ENCODE data around the gene EWSR1.
"Not testable (repeated sequence)": the region's sequence is repeated elsewhere in the genome, so short reads cannot be mapped to it uniquely, and the experiment has no call there.

The EWSR1 gene, protein sequence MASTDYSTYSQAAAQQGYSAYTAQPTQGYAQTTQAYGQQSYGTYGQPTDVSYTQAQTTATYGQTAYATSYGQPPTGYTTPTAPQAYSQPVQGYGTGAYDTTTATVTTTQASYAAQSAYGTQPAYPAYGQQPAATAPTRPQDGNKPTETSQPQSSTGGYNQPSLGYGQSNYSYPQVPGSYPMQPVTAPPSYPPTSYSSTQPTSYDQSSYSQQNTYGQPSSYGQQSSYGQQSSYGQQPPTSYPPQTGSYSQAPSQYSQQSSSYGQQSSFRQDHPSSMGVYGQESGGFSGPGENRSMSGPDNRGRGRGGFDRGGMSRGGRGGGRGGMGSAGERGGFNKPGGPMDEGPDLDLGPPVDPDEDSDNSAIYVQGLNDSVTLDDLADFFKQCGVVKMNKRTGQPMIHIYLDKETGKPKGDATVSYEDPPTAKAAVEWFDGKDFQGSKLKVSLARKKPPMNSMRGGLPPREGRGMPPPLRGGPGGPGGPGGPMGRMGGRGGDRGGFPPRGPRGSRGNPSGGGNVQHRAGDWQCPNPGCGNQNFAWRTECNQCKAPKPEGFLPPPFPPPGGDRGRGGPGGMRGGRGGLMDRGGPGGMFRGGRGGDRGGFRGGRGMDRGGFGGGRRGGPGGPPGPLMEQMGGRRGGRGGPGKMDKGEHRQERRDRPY

DNA sequence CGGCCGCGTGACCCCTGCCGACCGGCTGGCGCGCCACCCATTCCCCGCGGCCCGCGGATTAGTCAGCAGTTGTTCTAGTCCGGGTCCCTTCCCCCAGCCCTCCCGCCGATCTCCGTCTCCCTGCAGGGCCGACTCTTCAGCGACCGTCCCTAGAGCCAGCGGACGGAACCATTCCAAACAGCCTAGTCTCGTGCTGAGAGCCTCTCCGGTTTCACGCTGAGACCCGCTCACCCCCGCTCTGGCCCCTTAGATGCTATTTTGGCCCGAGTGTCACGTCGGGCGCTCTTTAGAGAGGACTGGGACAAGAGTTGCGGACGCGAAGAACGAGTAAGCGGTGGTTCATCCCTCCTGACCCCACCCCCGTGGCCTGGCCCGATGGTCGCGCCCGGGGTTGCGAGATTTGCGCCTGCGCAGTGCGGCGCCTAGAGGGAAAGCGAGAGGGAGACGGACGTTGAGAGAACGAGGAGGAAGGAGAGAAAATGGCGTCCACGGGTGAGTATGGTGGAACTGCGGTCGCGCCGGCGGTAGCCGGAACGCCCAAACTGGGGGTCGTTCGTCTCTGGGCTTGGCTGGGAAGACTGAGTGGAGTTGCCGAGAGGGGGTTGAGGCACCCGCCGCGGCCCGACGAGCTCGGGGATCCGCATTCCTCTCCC is at the start of gene EWSR1, which contains the start of gene RHBDD3:
Gene EWSR1 (plus strand): TSS at position 411 of the 653 bp plus-strand sequence. CDS start 69 bp downstream, at position 480.
Gene RHBDD3 (minus strand): TSS at position 124 of the 653 bp plus-strand sequence. CDS start 2,355 bp downstream, outside the sequence.
- peak; percentile 95 for DNase-seq

- no peak for DNase-seq
These were observed 49.2 kb upstream of the EWSR1 start for GRCh38 chr22:29218758-29219408.

- DNase-seq = not testable (repeated sequence)
These were observed 48.7 kb upstream of the EWSR1 start for GRCh38 chr22:29219409-29219782.

DNA sequence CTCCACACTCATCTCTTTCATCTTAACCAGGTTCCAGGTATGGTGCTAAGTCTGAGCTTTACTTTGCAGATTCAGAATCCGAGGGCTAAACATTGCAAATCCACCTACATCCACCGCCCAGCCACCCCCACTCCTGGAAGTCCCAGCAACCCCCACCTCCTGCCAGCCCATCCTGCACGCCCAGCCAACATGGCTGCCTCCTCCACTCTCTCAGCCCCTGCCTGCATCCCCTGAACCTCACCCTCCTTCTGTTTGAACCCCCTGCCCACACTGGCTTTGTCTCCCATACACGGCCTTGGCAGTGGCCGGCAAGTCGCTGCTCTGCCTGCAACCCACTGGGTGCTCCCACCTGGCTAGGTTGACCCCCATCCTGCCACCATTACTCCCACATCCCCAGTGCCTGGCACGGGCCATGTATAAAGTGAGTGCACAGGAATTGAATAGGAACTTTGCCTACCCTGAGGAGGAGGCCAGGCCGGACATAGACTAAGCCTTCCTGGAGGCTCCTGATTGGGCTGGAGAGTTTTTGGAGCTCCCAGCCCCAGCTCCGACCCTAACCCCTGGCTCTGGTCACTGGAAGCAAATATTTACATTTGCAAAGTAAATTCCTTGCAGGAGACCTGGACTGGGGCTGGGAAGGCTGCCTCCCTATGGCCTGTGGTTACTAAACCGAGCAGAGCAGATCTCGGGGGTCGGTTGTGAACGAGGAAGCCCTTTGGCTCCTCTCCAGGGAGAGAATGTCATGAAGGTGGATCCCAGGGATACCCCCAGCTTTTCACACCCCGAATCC is 48.0 kb upstream of the EWSR1 start:
- DNase-seq = no peak

DNA sequence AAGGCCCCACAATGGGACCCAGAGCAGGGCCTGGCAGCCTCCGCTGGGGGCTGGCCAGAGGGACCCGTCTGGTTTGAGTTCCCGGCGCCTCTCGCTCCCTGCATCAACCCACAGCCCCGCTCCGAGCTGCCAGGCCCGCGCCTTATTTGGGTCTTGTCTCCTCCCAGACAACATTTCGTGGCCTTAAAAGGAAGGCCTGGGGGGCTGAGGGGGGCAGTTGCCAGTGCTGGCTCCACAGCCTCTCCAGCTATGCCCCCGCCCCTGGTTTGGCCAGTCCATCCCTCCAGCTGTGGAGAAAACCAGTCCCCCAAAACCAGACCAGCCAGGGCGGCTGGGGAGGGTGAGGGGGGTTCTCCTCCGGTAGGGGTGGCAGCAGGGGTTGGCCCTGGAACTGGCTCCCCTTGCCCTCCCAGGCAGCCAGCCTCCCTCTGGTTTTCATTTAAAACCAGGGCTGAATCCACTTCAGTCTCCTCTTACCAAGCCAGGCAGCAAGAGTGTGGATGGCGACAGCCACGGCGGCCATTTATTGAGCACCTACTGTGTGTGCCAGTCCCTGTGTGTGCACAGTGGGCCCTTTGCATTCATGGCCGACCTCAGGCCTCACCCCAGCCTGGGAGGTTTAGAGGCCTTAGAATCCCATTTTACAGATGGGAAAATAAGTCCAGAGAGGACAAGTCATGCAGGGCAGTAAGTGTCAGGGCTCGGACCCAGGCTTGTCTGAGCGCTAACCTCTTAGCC is 43.8 kb upstream of the EWSR1 start:
- no peak for DNase-seq

- no peak for DNase-seq
These were observed 43.1 kb upstream of the EWSR1 start for GRCh38 chr22:29224859-29225410.

DNA sequence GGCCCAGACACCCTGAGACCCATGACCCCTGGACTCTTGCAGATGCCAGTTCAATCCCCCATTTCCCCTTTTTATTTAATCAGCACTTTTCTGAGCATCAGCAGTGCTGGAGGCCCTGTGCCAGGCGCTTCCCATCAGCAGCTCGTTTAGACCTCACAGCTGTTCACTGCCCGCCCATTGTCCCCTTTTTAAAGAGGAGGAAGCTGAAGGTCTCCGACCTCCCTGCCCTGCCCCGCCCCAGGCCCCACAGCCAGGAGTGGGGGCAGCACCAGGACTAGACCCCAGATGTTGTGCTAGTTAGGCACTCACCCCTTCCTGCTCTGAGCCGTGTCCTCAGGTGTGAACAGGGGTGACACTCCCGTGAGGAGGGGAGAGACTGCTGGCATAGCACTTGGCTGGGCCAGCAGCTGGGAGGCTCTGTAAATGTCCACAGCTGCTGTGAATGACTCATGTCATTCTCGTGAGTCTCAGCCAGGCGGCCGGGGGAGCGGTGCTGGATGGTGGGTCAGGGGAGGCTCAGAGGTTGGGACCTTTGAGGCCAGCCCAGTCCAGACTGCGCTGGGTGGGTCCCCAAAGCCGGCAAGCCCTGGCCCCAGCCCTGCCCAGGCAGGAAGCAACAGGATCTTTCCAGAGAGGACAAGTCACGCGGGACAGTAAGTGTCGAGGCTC is 42.5 kb upstream of the EWSR1 start:
- DNase-seq = no peak

DNA sequence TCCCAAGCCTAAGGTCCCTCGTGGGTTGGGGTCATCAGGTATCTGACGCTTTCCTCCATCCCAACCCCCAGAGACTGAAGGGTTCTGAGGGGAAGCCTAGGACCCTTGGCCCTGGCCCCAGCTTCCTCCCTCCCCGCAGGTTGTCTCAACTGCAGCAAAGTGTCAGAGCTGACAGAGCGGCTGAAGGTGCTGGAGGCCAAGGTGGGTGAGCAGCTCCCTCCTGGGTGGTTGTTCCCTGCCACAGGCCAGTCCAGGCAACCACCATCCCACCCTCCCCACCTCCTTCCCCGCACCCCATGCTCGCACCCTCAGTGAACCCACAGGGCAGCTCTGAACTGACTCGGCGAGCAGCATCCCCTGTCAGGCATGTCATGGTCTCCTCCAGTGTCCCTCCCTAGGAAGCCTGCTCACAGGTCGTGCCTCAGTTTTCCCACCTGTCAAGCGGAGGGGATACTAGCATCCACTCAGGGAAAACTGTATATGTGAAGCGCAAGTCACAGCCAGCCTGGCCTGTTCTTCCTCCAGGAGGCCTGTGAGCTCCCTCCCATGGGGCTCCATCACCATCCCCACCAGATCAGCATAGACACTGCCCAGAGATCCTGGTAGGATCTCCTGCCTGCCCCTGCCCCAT is 41.6 kb upstream of the EWSR1 start:
- DNase-seq = no peak

DNA sequence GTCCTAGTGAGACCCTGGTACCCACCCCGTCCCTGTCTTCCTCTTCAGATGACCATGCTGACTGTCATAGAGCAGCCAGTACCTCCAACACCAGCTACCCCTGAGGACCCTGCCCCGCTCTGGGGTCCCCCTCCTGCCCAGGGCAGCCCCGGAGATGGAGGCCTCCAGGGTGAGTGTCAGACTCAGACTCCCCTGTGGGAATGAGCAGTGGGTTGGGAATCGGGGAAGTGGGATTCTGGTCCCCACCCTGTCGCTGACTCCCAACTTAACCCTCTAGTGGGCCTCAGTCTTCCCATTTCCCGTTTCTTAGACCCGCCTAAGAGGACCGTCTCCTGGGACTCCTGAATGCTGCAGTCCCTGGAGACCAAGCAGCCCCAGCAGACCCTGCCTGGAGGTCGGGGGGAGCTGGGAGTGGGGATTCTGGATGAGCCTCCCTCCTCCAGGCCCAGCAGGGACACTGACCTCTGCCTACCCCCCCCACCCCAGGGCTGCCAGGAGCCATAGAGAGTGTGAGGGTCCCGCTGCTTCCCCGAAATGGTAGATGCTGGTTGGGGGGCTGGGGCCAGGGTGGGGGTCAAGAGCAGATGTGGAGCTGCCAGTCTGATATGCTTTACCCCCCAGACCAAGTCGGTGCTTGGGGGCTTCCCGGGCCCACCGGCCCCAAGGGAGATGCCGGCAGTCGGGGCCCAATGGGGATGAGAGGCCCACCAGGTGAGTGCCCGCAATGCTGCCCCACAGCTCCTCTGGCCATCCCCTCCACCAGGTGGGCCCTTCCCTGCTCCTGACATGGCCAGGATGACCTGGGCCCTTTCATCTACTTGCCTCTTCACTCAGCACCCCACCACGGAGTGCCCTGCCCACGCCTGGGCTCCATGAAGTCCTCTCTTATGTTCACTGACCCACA is 36.8 kb upstream of the EWSR1 start:
- no peak for DNase-seq

- no peak for DNase-seq
These were observed 35.8 kb upstream of the EWSR1 start for GRCh38 chr22:29231971-29232959.

DNA sequence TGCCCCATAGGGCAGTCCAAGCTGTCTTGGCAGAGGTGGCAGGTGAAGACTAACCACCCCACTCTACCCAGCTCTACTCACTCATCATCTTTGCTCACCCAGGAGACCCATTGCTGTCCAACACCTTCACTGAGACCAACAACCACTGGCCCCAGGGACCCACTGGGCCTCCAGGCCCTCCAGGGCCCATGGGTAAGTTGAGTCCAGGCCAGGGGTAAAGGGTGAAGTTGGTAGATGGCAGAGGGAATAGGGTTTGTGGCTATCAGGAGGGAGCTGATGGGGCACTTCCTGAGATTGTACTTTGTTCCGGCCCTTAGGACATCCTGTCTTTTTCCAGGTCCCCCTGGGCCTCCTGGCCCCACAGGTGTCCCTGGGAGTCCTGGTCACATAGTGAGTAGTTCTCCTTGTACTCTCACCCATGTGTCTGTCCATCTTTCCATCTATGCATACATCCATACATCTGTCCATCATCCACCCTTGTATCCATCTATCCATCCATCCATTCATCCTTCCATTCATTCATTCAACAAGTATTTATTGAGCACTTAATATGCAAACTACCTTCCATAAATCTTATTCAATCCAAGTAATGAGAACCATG is 34.7 kb upstream of the EWSR1 start:
- no peak for DNase-seq

- DNase-seq = not testable (repeated sequence)
These were observed 27.6 kb upstream of the EWSR1 start for GRCh38 chr22:29240481-29240880.

DNA sequence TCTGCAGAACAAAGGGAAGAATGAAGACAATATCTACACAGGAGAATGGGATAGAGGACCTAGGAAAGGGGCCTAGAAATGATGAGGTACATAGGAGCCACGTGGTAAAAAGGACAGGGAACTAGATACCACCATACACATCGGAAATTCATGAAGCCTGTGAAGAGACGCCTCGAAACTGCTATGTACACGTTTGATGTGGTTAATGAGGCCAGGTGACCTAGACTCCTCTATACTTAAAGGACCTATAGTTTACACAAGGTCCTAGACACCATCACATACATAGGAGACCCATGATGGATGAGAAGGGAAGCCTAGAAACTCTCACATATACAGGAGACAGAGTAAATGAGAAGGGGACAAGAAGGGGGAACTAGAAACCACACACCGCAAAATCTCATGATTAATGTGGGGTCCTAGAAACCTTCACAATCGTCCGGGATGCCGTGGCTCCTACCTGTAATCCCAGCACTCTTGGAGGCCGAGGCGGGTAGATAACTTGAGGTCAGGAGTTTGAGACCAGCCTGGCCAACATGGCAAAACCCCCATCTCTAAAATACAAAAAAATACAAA is 24.1 kb upstream of the EWSR1 start:
- DNase-seq = no peak

- no peak for DNase-seq
These were observed 23.1 kb upstream of the EWSR1 start for GRCh38 chr22:29244785-29245625.

GRCh38 chr22:29245626-29246385 is 22.3 kb upstream of the EWSR1 start:
- peak; percentile 68 for DNase-seq
